Measurements from ENCODE around the gene PHLDA3.

The PHLDA3 gene

GRCh38 chr1:201461645-201462441 is 7.1 kb downstream of the PHLDA3 start:
- DNase-seq (ENCODE audit: low spot score), result no peak

- no peak for DNase-seq (ENCODE audit: low spot score)
Observed at GRCh38 chr1:201460814-201461644, 8.0 kb downstream of the PHLDA3 start.

- DNase-seq (ENCODE audit: low spot score), result no peak
Observed at GRCh38 chr1:201459775-201460174, 9.2 kb downstream of the PHLDA3 start.

GRCh38 chr1:201459052-201459451 is 9.9 kb downstream of the PHLDA3 start:
- DNase-seq (ENCODE audit: low spot score), result no peak

GRCh38 chr1:201457508-201457960 is 11.5 kb downstream of the PHLDA3 start:
- no peak for DNase-seq (ENCODE audit: low spot score)

- DNase-seq (ENCODE audit: low spot score), result no peak
Observed at GRCh38 chr1:201456499-201457309, 12.3 kb downstream of the PHLDA3 start.

GRCh38 chr1:201455098-201455497 is 13.9 kb downstream of the PHLDA3 start:
- no peak for DNase-seq (ENCODE audit: low spot score)

GRCh38 chr1:201454608-201455007 is 14.4 kb downstream of the PHLDA3 start:
- no peak for DNase-seq (ENCODE audit: low spot score)

GRCh38 chr1:201452866-201453265 is 16.1 kb downstream of the PHLDA3 start:
- DNase-seq (ENCODE audit: low spot score), result no peak

- DNase-seq (ENCODE audit: low spot score), result no peak
Observed at GRCh38 chr1:201450721-201451291, 18.2 kb downstream of the PHLDA3 start.

GRCh38 chr1:201448990-201449389 is 20.0 kb downstream of the PHLDA3 start:
- DNase-seq (ENCODE audit: low spot score), result no peak

GRCh38 chr1:201447903-201448871 is 20.8 kb downstream of the PHLDA3 start:
- DNase-seq (ENCODE audit: low spot score), result peak; percentile 59

GRCh38 chr1:201445310-201445709 is 23.7 kb downstream of the PHLDA3 start:
- DNase-seq (ENCODE audit: low spot score), result no peak

GRCh38 chr1:201444792-201445191 is 24.2 kb downstream of the PHLDA3 start:
- DNase-seq (ENCODE audit: low spot score), result no peak

- no peak for DNase-seq (ENCODE audit: low spot score)
Observed at GRCh38 chr1:201443747-201444146, 25.2 kb downstream of the PHLDA3 start.

- DNase-seq (ENCODE audit: low spot score), result no peak
Observed at GRCh38 chr1:201436969-201437368, 32.0 kb downstream of the PHLDA3 start.

GRCh38 chr1:201436393-201436792 is 32.6 kb downstream of the PHLDA3 start:
- DNase-seq (ENCODE audit: low spot score), result no peak

- DNase-seq (ENCODE audit: low spot score), result no peak
Observed at GRCh38 chr1:201434266-201434665, 34.7 kb downstream of the PHLDA3 start.

GRCh38 chr1:201433609-201434008 is 35.4 kb downstream of the PHLDA3 start:
- no peak for DNase-seq (ENCODE audit: low spot score)

GRCh38 chr1:201430776-201431175 is 38.2 kb downstream of the PHLDA3 start:
- DNase-seq (ENCODE audit: low spot score), result no peak
